Activated CD8-positive, alpha-beta memory T cell treated with anti-CD3 and anti-CD28 coated beads, Interleukin-2, amount 50 U/mL, for 1 hour (primary cell): ENCODE measurements around the gene VAV3.

Experiments
- DNase-seq: peaks from one replicate; pipeline ENCODE4 v3.0.0-alpha.2; 2020; ENCODE audit errors: extremely low read depth

Gene VAV3

GRCh38 chr1:107794571-107794970 lies 170.4 kb downstream of the VAV3 start:
- no peak for DNase-seq

- DNase-seq = no peak
Measured at GRCh38 chr1:107793896-107794453, 171.0 kb downstream of the VAV3 start.

- no peak for DNase-seq
Measured at GRCh38 chr1:107791348-107791747, 173.6 kb downstream of the VAV3 start.

- no peak for DNase-seq
Measured at GRCh38 chr1:107789817-107790524, 175.0 kb downstream of the VAV3 start.

GRCh38 chr1:107788206-107789202 lies 176.5 kb downstream of the VAV3 start:
- DNase-seq = no peak

GRCh38 chr1:107787299-107787698 lies 177.7 kb downstream of the VAV3 start:
- no peak for DNase-seq

- DNase-seq = no peak
Measured at GRCh38 chr1:107786203-107786845, 178.7 kb downstream of the VAV3 start.

GRCh38 chr1:107785496-107786202 lies 179.3 kb downstream of the VAV3 start:
- DNase-seq = no peak

- no peak for DNase-seq
Measured at GRCh38 chr1:107782217-107782845, 182.6 kb downstream of the VAV3 start.

- DNase-seq = no peak
Measured at GRCh38 chr1:107781245-107781644, 183.7 kb downstream of the VAV3 start.

- no peak for DNase-seq
Measured at GRCh38 chr1:107777664-107778047, 187.3 kb downstream of the VAV3 start.

GRCh38 chr1:107776900-107777663 lies 187.9 kb downstream of the VAV3 start:
- DNase-seq = no peak

GRCh38 chr1:107771377-107771776 lies 193.6 kb downstream of the VAV3 start:
- no peak for DNase-seq

GRCh38 chr1:107767156-107767582 lies 197.8 kb downstream of the VAV3 start:
- DNase-seq = no peak

GRCh38 chr1:107766533-107766932 lies 198.4 kb downstream of the VAV3 start:
- no peak for DNase-seq

- no peak for DNase-seq
Measured at GRCh38 chr1:107762751-107763390, 202.1 kb downstream of the VAV3 start.

- DNase-seq = no peak
Measured at GRCh38 chr1:107760065-107760464, 204.9 kb downstream of the VAV3 start.

GRCh38 chr1:107750364-107750959 lies 214.5 kb downstream of the VAV3 start:
- DNase-seq = no peak

- DNase-seq = no peak
Measured at GRCh38 chr1:107748531-107748930, 216.4 kb downstream of the VAV3 start.
